HG03575 (cell line): ENCODE measurements around the gene SH2D3A.
A peak's percentile ranks its signal among the peaks of the same experiment; 100 is the strongest.

Experiments
- ATAC-seq: cut with Tn5 transposase; IDR thresholded peaks from one replicate; pipeline ENCODE4 v1.9.1; 2021; ENCODE audit not compliant: unreplicated experiment, insufficient number of reproducible peaks, low FRiP score; ENCODE audit errors: extremely low read depth

SH2D3A gene

DNA sequence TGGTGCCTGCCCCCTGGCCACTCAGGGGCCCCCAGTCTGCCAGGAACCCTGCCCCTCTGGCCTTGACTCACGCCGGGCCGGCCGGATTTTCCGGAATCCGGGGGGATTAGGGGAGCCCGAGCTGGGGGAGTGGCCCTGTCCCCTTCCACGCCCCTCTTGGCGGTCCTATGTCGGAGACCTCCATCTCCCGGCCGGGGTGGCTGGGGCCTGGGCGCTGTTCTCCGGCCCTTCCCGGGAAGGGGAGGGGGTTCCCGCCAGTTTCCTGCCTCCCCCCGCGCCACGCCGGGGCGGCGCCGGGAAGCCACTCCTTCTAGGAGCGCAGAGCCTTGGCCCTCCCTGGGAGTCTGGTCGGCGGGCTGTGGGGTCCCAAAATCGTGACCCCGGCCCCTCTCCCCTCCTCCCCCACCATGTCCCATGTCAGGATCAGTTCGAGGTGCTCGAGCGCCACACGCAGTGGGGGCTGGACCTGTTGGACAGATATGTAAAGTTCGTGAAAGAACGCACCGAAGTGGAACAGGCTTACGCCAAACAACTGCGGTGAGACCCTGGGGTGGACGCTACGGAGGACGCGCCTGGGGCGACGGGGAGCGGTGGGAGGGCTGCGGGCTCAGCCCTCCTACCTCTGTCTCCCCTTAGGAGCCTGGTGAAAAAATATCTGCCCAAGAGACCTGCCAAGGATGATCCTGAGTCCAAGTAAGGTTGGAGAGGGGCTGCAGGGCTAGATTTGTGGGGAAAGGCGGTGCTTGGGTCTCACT lies 26.5 kb downstream of the SH2D3A start:
- no peak for ATAC-seq

DNA sequence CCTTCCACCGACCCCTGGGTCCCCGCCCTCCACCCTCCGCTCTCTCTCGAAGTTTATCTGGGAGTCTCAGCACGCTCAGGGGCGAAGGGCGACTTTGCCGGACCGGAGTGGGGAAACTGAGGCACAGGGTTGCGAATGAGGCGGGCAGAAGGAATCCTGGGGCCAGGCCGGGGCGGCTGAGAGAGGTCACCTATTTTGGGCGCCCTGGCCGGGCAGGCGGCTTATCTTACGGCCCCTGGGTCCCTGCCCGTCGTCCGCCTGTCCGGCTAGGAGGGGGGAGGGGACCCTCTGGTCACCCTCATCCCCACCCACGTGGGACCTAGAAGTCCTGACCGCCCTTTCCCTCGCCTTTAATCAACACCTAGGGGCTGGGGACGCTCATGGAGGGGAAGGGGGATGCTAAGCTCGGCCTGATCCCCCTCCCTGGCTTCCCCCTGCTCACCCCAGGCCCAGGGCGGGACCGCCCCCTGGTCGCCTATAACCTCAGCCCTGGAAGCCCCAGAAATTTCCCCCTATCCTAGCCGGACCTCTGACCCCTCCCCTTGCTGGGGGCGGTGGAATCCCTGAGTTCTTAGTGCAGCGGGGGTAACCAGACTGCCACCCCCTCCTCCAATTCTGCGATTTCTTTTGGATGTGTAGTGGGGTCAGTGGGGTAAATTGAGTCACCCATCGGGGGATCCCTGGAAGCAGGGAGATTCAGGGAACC lies 27.2 kb downstream of the SH2D3A start:
- no peak for ATAC-seq

DNA sequence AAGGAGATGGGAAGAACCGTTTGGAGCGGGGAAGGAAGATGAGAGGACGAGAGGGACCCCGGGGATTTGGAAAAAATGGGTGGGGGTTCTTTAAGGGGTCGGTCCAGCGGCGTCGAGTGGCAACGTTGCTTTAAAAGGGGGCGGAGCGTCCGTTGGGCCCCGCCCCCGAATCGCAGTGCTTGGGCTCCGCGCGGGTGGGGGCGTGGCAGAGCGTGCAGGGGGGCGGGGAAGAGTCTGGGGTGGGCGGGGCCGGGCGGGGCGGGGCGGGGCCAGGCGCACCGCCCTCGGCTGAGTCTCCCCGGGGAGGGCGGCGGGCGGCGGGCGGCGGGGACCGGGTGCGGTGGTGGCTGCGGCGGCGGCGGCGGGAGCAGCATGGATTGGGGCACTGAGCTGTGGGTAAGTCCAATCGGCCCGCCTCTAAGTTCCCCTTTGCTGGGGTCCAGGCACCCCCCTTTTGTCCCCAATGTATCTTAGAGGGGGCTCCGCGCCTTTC lies 27.8 kb downstream of the SH2D3A start, which contains the start of gene TRIP10:
Gene TRIP10 (plus strand): TSS at position 291 of the 493 bp plus-strand sequence. CDS start 82 bp downstream, at position 373.
- ATAC-seq = no peak

DNA sequence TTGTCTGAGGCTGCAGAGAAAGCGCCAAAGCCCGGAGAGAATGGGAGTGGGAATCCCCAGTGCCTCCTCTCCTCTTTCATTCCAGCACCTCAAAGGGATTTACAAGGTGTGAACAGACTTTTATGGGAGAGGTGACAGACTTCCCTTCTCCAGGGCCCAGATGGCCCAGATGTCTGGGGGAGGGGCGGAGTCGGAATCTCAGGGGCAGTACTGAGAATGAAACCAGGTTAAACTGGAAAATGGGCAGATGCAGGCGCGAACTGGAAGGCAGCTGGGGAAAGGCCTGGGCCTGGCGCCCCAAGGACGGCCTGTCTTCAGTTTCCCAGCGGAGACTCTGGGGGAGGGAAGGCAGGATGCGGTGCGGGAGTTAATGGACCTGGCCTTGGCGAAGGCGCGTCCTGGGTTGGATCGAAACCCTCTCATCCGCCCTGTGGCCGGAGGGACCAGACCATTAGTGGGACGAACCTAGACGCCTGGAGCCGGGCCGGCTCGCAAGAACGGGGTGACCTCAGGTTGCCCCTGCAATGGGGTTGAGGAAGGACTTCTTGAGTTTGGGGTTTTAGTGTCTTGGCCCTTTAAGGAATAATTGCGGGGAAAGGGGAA lies 28.3 kb downstream of the SH2D3A start:
- ATAC-seq = no peak

DNA sequence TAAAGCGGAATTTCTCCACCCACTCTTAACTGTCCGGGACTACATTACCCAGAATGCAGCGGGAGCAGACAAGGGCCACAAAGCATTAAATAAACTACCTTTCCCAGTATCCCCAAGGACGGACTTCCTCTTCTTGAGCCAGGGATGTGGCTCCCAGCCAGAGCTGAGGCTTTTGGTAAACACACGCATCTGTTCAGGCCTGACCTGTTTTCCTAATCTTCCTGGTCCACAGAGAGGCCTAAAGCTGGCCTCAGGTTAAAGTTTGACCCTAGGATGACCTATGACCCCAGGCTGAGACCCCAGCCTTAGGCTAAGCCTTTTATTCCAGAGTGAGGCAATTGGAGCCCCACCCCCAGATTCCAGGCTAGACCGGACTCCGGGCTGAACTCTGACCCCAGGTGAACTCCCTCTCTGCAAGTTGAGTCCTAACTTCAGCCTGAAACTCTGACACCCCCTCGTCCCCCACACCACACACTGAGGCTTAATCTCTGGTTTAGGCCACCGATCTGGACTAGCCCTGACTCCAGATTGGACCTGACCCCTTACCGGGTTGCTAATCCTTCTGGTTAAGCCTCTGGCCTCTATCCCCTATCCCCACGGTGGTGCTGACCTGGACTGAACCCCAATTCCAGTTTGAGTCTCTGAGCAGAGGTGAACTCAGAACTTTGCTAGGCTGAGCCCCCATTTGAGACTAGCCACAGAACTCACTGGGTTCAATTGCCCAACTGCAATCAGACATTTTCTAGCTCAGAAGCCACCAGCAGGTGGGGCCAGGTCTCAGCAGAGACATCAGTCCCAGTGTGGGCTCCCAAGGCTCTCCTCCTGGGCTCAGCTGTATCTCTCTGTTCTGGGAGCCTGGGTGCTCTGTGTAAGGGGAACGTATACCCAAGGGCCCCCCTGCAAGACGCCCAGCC lies 29.1 kb downstream of the SH2D3A start:
- ATAC-seq = peak; percentile 6

DNA sequence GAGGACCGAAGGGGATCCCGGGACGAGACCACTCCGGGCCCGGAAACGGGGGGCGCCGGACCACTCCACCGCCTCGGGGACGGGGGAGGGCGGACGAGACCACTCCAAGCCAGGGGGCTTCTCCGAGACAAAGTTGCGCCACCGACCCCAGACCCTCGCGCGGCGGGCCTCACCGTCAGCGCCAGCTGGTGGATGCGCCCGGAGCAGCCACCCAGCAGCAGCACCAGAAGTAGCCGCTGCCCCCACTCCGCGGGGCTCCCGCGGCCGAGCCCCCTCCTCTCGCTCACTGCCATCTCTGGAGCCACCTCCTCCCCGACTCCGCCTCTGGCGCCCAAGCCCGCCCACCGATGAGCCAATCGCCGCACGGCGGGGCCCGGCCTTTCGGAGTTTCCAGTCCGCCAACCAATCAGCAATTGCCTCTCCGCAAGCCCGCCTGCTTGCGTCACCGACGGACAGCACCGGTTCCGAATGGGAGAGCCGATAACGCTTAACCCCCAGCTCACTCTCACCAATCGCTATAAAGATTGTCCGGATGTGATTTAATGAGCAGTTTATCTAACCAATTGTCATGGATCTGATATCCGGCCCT lies 29.9 kb downstream of the SH2D3A start, which contains the start of gene GPR108:
Gene GPR108 (minus strand): TSS at position 297 of the 589 bp plus-strand sequence. CDS start 4 bp downstream, at position 293.
- ATAC-seq = peak; percentile 36

DNA sequence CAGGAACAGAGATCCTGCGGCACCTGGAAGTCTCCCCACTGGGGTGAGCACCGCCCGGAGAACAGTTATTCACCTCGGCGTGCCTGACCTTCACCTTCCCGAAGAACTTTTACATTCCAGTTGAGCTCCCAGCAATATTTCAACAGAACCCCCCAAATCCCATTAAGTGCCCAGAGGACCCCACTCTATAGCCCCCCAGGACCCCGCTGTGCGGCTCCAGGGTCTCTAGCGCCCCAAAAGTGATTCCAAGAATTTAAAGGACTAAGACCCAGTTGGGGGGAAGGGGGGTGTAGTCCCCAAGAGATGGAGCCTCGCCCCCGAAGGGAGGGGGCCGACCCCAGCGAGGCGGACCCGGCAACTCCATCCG lies 30.3 kb downstream of the SH2D3A start:
- no peak for ATAC-seq

DNA sequence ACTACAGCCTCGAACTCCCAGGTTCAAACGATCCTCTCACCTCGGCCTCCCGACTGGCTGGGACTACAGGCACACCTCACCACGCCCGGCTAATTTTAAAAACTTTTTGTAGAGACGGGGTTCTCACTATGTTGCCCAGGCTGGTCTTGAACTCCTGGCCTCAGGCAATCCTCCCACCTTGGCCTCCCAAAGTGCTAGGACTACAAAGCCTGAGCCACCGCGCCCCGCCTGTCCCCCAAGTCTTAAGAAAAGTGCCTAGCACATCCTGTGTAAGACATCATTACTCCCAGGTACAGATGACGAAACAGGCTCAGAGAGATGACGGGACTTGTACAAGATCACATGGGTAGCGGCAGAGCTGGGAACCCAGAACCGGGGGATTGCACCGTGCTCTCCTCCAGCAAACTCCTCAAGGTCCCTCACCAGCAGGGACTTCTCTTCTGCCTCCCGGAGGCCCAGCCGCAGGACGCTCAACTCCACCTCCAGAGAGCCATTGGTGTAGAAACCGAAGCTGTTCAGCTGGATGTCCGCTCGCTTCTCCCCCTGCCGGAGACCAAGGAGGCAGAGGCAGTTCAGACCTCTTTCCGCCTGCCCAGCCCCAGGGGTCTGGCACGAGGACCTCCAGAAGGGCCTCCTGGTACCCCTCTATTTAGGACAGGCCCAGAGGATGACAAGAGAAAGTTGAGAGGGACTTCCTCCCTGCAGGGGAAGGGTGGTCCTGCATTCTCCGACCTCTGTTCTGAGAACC lies 30.9 kb downstream of the SH2D3A start:
- no peak for ATAC-seq

DNA sequence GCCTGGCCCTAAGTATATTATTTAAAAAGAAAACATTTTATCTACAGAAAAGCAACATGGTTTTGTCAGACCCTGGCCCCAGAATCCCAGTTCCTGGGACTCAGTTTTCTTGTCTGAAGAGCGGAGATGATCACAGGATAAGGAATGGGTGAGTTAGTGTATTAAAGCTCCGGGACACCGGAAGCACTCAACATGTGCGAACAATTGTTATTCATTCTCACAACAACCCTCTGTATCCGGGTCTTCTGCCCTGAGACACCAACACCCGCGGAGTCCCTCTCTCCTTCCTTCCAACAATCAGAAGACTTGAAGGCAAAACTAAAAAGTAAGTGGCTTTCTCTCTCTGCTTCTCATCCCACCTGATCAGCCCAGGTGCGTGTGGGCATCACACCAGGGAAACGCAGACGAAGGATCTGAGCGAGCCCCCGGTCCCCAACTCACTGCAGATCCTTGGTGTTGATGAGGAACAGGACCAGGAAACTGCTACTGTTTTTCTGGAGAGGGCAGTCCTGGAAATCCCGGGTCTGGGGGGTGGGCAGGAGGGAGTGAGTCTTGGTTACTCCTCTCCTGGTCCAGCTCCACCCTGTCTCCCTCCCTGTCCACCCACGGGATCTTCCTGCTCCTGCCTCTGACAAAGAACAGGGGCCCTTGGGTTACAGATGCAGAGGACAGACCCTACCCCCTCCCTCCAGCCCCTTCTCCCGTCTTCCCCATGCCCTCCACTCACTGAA lies 31.9 kb downstream of the SH2D3A start:
- ATAC-seq = no peak

DNA sequence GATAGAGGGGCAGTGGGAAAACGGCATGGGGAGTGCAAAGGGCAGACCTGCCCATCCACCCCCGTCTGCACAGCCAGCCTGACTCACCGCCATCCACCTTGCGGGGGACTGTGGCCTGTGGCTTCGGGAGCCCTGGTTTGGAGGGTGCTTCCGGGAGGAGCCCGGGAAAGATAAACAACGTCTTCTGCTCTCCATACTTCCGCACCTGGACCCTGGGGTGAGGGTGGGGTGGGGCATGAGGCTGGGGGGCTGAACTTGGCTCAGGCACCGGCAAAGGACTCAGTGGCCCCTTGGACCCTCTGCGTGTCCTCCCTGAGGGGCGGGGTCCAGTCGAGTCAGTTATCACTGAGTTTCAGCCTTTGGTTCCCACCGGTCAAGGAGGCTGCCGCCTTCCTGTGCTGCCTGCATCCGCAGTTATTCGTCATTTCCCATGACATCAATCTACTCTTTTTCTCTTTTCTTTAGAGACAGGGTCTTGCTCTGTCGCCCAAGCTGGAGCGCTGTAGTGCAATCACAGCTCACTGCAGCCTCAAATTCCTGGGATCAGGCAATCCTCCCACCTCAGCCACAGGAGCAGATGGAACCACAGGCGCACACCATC lies 33.0 kb downstream of the SH2D3A start:
- ATAC-seq = no peak

DNA sequence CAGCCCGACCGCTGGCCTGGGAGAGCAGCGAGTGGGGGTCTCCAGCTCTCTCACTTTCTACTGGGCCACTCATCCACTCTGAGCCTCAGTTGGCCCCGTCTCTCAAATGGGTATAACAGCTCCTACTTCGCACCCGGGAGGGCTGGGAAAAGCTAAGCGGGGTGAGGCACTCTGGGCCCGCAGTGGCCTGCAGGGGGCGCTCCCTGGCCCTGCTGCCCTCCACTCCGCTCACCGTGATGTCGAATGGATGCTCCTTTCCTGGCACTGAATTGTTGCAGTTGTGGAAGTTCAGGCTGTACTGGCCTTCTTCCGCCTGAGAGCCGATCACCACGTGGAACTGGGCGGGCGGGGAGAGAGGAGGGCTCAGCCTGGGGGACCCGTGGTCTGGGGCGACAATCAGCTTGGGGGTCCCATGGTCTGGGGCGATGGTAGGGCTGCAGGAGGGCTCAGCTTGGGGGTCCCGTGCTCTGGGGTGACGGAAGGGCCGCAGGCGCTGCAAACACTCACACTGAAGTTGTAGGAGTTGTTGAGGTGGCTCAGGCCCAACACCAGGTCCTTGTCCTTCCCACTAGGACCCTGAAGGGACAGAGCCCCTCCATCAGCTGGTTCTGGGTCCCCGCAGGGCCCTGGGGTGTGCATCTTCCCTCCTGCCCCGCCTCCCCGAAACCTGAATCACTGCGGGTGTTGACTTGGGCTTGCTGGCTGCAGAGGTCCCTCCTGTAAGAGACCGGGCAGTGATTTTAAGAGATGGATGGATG lies 33.7 kb downstream of the SH2D3A start:
- no peak for ATAC-seq

DNA sequence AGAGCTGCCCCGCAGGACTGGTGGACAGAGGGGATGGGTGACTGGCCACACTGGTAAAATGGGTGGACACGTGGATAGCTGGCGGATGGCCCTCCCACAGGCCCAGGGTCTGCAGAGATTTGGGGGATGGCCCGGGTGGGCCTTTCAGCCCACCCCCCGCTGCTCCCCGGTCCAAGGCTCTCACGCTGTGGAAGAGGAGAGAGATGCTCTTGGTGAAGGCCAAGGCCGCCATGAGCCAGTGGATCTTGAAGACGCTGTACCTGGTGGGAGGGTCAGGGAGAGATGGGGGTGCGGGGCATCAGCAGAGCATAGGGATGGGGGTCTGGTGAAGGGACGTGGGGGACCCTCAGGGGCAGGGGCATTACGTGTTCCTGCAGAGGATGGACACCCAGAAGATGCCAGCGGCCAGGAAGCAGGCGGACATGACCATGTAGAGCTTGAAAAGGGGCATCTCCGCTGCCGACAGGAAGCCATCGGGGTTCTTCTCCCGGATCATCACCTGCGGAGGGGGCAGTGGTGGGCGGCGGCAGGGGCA lies 34.4 kb downstream of the SH2D3A start:
- no peak for ATAC-seq

DNA sequence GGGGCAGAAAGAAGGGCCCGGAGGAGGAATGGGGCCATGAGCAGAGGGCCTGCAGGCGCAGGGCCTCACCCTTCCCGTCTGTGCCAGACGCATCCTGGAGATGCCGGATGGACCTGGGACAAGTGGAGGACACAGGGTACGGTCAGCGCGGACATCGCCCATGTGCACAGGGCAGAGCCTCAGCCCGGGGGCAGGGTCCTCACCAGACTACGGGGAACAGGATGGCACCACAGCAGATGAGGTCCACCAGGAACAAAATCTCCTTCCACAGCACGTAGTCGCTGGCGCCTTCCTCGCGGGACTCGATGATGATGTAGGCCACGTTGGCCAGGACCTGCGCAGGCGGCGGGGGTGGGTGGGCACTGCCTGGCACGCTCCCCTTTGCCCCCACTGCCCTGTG lies 35.4 kb downstream of the SH2D3A start:
- no peak for ATAC-seq

DNA sequence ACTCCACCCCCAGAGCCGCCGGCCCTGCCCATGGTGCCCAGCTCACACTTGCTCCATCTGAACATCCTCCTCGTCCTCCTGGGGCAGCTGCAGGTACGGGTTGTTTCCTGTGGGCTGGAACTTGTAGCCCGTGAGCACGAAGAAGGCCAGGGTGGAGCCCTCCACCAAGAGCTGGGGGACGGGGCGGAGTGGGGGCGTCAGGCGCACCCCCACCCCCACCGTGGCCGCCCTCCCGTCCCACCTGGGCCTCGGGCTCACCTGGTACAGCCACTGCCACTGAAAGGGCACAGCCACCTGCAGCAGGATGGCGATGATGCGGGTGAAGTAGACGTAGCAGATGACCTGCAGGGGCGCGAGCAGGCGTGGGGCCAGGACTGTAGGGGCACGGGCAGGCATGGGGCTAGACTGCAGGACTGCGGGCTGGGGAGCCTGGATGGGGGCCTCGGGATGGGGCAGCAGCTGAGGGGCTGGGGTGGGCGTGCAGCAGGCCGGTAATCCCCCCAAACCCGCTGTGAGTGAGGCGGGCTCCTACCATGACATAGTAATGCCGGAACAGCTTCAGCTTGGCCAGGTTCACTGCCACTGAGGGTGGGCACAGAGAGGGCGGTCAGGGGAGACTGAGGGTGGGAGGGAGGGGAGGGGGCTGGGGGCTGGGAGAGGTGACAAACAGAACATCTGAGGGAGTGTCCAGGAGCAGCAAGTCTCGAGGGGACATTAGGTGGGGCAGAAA lies 36.1 kb downstream of the SH2D3A start:
- no peak for ATAC-seq

DNA sequence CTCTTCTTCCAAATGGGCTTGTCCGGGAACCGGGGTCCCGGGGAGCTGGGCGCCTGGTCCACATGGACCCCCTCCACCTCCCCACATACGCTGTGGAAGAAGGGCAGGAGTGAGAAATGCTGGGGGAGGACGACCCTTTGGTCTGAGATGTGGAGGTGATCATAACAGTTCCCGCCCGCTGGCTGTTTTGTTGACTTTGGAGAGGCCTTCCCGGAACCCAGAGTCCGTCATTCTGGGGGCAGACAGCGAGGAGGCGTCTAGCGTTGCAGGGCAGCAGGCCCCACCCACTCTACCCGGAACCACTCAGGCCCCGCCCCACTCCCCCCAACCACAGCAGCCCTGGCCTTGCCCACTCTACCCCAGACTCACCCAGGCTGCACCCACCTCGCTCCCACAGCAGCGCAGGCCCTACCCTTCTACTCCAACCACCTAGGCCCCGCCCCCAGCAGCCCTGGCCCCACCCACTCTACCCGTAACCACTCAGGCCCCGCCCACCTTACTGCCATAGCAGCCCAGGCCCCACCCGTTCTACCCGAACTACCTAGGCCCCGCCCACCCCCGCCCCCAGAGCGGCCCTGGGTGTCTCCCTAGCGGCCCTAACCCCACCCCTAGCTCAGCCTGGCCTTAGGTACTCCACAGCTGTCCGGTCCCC lies 37.0 kb downstream of the SH2D3A start:
- no peak for ATAC-seq
